HG02623 (cell line): Measurements from ENCODE around the gene TECTA.

Source experiments
- ATAC-seq: cut with Tn5 transposase; IDR thresholded peaks from one replicate; pipeline ENCODE4 v1.9.1; 2021; ENCODE audit warnings: moderate library complexity; ENCODE audit not compliant: unreplicated experiment

TECTA gene

DNA sequence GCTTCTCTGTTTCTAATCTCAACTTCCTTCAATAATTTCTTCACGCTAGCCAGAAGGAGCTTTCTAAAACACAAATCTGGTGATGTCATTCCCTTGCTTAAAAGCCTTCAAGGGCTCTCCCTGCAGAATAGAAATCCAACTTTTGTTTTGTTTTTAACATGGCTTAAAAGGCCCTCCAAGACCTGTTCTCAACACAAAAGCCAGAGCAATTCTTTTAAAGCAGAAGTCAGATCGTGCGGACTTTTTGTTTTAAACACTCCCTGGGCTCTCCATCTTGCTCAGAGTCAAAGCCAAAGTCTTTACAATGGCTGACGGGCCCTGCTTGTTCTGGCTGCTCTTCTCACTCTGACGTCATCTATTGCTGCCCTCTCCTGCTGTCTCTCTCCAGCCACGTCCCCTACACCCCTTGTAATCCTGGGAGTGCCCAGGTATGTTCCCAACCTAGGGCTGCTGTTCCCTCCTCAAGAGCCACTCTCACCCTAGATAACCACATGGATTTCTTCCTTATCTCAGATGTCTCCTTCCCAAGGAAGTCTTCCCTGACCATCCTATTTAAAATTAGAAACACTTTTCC, 22.5 kb downstream of the TECTA start:
- ATAC-seq = no peak

DNA sequence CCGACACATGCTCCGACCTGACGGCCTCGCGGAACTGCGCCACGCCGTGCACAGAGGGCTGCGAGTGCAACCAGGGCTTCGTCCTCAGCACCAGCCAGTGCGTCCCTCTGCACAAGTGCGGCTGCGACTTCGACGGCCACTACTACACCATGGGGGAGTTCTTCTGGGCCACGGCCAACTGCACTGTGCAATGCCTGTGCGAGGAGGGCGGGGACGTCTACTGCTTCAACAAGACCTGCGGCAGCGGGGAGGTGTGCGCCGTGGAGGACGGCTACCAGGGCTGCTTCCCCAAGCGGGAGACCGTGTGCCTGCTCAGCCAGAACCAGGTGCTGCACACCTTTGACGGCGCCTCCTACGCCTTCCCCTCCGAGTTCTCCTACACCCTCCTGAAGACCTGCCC, 26.8 kb downstream of the TECTA start:
- no peak for ATAC-seq

- ATAC-seq = no peak
These were observed 28.6 kb downstream of the TECTA start for GRCh38 chr11:121129362-121130340.

DNA sequence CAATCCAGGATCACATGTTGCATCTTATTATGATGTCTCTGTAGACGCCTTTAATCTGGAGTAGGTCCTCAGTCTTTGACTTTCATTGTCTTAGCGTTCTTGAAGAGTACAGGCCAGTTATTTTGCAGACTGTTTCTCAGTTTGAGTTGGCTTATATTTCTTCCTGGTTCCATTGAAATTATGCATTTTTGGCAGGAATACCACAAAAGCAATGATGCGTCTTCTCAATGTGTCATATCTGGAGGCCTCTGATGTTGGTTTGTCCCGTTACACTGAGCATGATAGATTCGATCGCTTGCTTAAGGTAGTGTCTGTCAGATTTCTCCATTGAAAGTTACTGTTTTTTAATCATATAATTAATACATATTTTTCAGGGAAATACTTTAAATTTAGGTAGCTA, 30.6 kb downstream of the TECTA start:
- ATAC-seq = no peak

DNA sequence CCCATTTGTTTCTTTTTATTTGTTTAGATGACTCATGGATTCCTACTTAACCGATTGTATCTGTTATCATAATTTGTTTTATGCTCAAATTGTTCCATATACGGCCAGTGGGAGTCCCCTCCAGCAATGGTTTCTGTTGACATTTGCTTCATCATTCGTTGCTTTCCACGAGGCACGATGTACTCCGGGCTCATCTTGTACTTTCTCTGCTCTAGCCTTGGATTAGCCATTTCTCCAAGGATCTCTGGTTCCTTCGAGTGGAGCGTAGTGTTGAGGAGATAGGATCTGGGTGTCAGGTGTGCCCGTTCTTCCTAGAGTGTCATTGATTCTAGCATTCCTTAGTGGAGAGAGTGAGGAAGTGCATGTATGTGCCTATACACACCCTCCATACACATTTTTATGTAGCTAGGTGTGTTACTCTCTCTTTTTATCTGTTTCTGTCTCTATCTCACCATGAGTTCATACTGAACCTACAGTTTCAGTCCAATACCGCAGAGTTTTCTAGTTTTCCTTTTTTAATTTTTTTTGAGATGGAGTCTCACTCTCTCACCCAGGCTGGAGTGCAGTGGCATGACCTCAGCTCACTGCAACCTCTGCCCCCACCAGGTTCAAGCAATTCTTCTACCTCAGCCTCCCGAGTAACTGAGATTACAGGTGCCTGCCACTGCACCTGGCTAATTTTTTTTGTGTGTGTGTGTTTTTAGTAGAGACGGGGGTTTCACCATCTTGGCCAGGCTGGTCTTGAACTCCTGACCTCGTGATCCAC, 31.4 kb downstream of the TECTA start:
- ATAC-seq = no peak

DNA sequence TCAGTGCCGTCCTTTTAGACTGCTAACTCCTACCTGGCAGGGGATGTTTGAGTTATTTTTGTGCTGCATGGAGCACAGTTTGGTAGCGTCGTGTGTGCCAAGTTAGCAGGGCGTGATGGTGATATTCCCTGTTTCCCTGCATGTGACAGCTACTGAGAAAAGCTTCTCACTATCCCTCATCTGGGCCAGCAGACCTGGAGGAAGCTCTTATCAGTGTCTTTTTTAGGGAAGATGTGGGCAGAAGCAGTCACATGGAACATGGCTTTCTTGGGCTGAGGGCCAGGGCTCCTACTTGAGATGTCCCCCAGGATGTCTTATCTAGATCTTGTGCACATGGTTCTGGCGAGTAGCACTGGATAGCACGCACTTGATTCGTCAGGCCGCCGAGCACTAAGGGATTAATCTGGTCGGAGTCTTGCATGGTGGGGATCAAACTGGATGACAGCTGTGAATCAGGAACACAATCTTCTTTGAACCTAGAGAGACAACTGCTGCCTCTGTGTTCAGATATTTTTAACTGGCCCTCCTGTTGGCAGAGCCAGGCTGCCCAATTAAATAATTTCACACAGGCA, 33.8 kb downstream of the TECTA start:
- ATAC-seq = no peak

- no peak for ATAC-seq
These were observed 36.0 kb downstream of the TECTA start for GRCh38 chr11:121137005-121137404.

GRCh38 chr11:121138259-121138658, 37.2 kb downstream of the TECTA start:
- no peak for ATAC-seq

GRCh38 chr11:121140369-121140768, 39.3 kb downstream of the TECTA start:
- ATAC-seq = no peak

- ATAC-seq = no peak
These were observed 40.0 kb downstream of the TECTA start for GRCh38 chr11:121141066-121141465.

- ATAC-seq = no peak
These were observed 42.9 kb downstream of the TECTA start for GRCh38 chr11:121143921-121144320.

DNA sequence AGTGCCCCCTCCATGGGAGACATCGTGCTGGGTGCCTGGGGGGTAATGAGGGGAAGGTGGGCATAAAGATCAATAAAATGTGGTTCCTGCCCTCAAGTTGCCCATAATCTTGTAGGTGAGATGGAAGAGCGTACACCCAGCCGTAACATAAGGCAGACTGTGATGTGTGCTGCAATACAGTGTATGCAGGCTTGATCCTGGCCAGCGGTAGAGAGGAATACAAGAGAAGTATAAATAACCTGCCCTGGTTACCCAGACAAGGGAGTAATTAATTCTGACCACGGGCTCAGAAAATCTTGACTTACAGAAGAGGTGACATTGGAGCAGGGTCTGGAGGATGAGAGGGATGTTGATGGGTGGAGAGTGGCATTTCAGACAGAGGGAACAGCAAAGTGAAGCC, 43.7 kb downstream of the TECTA start:
- no peak for ATAC-seq

GRCh38 chr11:121145826-121146225, 44.8 kb downstream of the TECTA start:
- no peak for ATAC-seq

DNA sequence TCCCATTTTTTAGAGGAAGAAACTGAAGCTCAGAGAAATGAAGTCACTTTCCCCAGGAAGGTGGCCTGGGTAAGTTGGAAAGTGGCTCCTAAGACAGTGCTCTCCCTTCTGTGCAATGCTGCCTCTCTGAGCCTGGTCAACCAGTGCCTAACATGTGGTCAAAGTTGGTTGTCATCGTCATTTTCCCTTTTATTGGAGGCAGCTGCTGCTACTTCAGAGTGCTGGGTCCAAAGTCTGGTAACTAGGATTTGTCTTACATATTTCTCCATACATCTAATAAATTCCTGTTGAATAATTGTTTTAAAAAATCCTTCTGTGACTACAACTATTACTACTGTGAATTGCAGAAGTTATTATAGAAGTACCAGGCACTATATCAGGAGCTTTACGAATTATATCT, 48.1 kb downstream of the TECTA start:
- no peak for ATAC-seq

GRCh38 chr11:121151207-121151688, 50.2 kb downstream of the TECTA start:
- no peak for ATAC-seq

DNA sequence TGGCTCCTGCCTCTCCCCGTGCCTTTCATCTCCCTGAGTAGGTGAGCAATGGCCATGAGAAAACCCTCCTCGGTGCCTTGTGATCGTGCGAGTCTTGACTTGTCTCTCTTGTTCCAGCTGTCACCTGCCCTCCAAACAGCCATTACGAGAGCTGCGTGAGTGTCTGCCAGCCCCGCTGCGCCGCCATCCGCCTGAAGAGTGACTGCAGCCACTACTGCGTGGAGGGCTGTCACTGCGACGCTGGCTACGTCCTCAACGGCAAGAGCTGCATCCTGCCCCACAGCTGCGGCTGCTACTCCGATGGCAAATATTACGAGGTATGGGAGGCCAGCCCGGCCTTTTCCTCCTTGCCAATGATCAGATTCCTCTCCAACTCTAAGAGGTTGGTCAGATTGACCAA, 51.7 kb downstream of the TECTA start:
- no peak for ATAC-seq

GRCh38 chr11:121153472-121153871, 52.4 kb downstream of the TECTA start:
- ATAC-seq = no peak

DNA sequence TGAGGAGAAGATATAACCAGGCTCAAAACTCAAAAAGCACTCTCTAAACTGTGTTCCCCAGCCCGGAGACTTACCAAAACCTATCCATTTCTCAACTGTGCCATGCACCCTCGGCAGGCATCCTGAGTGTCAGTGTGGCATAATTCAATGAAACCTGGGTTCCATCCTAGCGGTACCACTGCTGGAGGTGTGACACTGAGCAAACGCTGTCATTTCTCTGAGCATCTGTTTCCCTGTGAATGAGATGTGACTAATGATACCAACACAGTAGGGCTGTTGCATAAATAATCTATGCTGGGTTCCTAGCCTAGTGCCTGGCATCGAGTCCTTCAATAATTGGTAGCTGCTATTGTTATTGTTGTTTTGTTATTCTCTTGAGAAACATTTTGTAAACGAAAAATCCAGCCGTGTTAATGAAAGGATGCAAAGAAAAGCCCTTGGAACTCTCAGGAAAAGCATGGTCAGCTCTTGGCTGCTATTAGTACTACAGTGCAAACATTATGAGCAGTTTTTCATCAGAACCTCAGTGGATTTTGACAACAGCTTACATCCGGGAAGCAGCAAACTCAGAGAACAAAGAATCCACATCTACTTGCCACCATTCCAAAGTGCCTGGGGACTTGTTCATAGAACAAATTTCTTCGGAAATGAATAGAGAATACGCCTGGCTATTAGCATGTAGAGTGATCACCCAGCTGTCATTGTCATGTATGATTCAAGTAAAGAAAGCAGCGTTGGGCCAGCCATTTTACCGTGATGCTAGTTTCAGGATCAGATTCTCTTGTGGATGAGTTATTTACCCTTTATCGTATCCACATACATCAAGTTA, 53.7 kb downstream of the TECTA start:
- no peak for ATAC-seq

DNA sequence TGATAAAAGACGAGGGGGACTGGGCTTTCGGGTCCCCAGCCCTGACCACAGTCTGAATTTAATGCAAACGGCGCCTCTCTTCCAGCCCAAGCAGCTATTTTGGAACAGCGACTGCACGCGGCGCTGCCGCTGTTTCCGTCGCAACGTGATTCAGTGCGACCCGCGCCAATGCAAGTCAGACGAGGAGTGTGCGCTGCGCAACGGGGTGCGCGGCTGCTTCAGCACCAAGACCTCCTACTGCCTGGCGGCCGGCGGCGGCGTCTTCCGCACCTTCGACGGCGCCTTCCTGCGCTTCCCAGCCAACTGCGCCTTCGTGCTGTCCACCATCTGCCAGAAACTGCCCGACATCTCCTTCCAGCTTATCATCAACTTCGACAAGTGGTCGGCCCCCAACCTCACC, 56.7 kb downstream of the TECTA start:
- no peak for ATAC-seq

DNA sequence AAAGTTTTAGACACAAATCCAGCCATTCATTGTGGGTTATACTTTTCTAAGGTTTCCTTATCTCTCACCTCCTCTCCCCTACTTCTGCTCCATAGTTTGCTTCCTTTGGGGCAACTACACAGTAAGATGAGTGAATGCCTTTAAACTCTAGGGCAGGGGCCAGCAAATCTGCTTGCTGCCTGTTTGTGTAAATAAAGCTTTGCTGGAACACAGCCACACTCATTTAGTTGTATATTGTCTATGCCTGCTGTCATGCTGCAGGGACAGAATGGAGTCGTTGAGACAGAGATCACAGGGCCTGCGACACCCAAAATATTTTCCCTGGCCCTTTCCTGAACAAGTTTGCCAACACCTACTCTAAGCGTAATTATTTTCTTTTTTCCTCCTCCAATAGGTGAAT, 58.7 kb downstream of the TECTA start:
- ATAC-seq = no peak
